Stimulated activated CD4-positive, alpha-beta T cell treated with anti-CD3 and anti-CD28 coated beads, TNF-alpha, amount 100 ng/mL, for 1 hour (primary cell): ENCODE measurements around the gene PLCL1.

Experiments
- DNase-seq, 3 donors: peaks; one replicate each; pipeline ENCODE4 v3.0.0-alpha.2; 2020; ENCODE audit warnings: low read depth in 3 of 3, low spot score in 1 of 3

PLCL1 gene

DNA sequence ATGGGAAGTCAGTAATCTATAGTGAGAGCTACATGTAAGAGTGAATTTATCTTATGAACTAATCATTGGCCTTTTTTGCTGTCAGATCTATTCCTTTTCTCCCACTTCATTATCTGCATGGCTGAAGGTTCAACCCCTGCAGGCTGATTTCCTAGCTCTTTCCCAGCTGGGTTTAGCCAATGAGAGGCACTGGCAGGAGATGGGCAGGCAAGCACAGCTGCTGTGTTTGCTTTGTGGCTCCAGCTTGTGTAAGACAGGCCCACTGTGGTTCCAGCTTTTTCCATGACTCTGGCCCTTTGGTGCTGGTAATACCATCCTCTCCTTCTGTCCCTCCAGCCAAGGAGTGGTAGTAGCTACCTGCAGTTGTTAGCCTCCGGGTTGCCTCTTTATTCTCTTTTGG is 248.8 kb downstream of the PLCL1 start:
- DNase-seq = no peak

DNA sequence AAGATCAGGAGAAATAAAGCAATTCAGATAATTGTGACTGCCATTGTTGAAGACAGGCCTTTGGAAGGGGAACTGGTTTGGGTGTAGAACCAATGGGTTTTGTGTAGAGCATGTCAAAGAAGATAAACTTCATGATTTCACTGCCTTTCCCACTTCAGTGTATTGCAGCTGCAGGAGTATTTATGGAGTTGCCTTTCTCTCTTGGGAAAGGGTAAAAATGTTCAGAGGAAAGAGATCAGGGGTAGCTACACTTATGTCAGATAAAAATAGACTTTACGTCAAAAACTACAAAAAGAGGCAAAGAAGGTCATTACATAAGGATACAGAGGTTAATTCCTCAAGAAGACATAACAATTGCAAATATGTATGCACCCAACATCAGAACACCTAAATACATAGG is 249.4 kb downstream of the PLCL1 start:
- no peak for DNase-seq

DNA sequence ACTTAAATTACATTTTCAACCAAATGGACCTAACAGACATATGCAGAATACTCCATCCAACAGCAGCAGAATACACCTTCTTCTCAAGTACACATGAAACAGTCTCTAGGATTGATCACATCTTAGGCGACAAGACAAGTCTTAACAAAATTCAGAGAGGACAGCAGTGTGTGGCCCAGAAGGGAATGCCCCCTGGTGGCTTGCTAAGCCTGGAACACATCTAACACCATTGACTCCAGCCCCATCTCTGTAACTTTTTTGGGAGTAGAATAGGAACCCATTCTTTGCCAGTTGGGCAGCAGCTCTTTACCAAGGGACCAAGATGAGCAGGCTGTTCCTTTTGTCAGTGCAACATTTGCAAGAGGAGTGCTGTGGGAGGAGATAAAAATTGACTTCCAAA is 249.9 kb downstream of the PLCL1 start:
- peak in 2 of 3 donors; percentile 2 to 22 for DNase-seq

DNA sequence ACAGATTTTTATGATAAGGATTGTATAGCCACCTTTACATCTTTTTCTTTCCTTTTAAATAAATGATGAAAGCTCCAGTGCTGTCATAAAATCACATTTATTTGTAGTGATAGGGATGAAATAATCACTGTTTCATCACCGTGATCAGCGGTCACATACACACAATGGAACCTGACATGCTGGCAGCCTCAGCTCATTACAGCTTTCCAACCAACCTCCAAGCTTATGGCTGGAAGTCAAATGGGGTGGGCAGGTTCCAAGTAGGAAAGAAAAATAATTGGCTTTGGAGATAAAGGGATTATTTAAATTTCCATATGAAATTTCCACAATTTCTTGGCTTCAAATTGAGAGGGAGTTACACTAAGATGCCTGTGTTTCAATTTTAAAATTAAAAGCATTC is 251.3 kb downstream of the PLCL1 start:
- no peak for DNase-seq

DNA sequence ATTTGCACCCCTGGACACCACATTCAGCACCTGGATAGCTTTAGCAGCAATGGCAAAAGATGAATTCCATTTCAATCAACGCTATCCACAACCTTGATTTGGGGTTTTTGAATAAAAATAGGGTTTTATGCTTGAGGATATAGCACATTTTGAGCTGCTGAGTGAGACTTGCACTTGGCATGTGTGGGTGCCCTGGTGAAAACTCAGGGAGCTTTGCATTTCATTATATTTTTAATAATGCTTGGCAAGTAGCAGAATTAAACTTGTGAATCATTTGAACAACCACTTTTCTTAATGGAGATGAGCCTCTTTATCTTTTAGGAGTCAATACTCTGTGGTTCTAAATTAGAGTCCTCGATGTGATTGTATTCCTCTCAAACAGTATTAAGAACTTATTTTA is 252.4 kb downstream of the PLCL1 start:
- DNase-seq = no peak

DNA sequence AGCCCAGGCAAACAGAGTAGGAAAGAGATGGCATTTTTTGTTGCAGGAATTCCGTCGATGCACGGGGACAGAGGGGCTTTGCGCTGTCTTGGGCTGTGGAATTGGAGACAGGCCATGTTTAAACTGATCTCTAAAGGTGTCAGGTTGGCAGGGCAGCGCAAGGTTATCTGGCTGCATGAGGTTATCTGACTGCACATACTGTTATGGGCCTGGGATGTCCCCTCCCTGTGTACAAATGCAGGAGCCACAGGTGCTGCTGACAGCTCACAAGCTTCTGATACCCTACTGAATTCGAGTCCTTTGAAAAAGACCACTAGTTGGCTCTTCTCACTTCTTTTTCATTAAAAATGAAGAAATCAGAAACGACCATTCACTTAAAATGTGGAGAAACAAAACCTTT is 255.4 kb downstream of the PLCL1 start:
- no peak for DNase-seq

DNA sequence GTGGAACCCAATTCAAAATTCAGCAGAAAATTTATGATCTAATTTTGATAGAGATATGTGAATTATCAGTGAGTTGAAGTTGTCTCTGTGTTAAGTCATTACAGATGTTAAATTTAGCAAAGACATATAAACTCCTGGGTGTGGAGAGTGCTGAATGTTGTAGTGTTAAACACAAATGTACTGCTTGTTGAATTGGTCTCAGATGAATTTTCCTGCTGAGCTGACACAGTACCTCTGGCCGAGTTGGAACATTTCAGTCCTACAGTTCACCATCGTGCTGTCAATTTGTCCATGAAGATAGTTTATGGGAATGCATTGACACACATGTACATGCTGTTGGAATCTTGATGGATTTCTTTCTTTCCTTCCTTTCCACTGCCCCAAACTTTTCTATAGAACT is 255.9 kb downstream of the PLCL1 start:
- DNase-seq = no peak

DNA sequence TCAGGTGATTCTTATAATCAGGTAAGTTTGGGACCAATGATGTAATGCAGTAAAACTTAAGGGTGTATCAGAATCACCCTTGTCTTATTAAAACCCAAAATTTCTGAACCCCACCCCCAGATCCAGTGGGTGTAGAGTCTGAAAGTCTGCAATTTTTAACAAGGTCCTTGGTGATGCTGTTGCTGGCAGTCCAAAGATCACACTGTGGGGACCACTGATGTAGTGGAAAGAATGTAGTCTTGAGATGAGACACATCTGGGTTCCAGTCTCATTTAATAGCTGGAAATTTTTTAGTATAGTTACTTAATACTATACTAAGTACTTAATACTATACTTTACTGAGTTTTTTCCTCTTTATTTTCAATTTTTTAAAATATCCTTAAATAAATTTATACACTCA is 258.4 kb downstream of the PLCL1 start:
- DNase-seq = no peak

DNA sequence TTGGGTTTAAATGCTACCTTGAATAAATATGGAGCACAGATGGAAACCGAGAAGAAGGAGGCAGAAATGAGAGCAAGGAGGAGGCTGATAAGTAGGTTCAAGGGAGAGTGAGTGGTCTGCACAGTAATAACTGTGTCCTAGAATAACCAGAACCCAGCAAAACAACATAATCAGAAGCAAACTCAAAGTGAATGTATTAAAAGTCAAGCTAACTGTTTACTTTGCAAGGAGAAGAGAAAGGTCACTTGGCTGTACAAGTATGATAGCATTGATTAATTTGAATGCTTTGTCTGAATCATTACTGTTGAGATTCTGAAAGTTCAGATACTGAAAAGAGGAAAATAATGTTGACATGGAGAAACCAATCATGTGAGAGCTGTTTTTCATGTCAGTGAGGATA is 258.8 kb downstream of the PLCL1 start:
- no peak for DNase-seq

DNA sequence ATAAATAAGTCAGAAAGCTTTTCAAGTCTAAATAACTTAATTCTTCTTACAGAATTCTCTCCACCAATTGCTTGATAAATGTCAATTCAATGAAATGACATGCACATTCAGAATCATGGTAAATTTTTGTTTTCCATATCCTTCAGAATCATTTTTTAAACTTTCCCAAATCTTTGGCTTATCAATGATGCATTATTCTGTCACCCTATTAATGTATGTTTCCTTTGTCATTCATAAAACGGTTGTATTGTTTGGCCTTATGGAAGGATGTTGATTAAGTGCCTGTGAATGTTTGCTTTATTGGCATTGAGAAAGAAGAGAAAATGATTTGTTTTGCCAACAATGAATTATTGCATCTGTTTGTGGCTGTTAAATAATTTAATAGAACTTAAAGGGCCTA is 260.9 kb downstream of the PLCL1 start:
- no peak for DNase-seq

DNA sequence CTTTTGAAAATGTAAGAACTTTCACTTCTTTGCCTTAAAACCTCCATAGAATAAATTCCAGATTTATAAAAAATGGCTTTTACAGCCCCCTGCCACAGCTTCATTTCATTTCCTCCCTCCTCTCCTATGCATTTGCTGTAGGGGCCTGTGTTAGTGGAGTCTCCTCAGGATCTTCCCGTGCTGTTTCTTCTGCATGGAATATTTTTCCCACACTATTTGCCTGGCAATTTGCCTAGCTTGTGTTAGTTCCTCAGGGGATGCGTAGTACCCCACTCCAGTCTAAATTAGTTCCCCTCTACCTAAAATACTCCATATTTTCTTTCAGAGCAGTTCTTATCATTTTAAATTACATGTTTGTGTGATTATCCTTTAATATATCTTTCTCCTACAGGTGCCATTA is 262.2 kb downstream of the PLCL1 start:
- no peak for DNase-seq

DNA sequence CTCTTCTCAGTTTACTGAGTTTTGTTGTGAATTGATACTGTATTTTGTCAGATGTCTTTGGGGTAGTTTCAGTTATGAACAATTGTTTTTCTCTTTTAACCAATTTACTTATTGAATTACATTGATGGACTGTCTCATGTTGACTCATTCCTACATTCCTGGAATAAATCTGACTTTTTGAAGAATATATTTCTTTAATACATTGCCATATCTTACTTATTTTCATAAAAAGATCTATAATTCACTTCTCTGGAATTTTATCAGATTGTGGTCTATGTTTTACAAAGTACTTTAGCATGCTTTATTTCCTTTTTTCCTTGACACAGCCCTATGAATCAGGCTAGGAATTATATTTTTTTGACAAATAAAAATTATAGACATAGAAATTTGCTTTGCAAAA is 268.3 kb downstream of the PLCL1 start:
- DNase-seq = no peak

DNA sequence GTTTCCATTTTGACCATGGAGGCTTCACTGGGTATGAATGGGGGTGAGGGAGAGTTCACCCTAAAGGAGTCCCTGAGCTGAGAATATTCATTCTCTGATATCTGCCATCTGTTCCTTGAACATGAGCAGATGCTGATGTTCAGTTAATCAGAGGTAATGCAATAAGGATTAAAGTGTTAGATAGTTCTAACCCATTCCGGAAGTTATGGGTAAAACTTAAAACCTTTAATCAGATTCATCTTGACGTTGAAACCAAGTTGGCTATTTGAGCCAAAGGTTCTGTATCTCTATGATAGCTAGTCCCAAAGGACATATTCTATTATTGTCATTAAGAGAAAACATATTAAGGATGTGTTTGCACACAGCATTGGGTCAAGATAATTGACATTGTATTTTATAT is 268.9 kb downstream of the PLCL1 start:
- no peak for DNase-seq

DNA sequence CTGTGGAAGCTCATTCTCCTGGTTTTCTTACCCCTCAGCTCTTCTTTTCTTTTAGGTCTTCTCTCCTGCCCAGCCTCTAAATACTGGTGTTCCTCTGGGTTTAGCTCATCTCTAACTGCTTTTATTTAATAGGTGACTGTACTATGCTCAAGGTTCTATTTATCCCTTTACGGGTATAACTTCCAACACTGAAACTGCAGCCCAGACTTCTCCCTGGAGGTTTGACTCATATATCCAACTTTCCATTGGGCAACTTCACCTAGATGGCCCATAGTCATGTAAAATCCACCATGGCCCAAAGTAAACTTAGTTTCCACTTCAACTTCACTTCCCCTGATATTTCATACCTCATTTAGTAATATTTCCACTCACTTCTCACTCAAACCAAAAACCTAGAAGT is 273.1 kb downstream of the PLCL1 start:
- no peak for DNase-seq

DNA sequence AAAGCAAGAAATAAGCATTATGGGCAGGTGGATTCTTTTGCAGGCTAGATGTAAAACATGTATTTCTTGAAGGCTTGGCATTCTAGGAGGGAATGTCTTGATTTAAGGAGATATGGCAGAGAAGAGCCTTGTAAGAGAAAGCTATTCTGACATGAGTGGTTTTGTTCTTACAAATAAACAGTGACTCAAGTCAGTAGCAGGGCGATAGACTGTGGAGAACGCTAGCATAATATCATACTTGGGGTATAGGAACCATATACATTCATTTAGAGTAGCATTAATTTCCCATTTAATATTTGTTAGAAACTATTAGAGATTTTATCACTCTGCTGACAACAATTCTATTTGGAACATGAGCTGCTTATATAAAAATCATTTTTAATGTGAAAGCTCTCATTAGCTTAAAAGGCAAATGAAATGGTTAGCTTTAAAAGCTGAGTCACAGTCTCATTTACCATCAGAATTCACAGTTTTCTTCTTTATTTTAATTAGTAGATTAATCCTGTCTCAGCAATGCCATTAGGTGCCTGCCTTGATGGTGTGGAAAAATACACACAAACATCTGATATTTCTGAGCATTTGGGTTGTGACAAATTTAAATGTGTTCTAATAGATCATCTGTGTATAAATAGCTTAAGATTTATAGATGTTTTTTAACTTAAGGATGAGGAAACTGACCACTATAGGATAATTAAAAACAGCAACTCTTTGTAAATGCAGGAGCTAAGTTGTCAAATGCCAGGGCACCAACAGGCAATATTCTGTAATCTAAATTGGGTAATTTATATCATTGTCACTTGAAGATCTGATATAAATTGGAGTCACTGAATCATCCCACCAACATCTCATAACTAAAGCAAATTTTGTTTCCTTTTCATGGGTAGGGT is 276.7 kb downstream of the PLCL1 start:
- DNase-seq = no peak

DNA sequence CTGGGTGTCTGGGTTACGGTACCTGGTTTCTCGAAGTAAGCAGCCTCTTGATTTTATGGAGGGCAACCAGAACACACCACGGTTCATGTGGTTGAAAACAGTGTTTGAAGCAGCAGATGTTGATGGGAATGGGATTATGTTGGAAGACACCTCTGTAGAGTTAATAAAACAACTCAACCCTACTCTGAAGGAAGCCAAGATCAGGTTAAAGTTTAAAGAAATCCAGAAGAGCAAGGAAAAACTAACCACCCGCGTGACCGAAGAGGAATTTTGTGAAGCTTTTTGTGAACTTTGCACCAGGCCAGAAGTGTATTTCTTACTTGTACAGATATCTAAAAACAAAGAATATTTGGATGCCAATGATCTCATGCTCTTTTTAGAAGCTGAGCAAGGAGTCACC is 279.8 kb downstream of the PLCL1 start:
- DNase-seq = no peak

DNA sequence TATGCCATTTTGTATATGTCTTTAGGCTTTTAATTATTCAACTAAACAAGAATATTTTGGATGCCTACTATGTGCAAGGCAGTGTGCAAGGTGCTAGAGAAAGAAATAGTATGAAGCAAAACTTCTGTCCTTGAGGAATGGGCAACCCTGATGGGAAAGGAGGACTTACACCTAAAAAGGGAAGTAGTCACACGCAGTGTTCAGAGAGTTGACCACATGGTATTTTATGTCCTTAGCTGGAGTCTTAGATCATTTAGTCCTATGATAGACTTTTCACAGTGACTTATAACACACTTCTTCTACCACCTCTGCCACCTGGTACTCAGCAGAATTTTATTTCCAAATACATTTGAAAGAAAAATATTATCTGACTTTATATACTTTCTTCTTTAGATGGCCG is 291.6 kb downstream of the PLCL1 start:
- no peak for DNase-seq

DNA sequence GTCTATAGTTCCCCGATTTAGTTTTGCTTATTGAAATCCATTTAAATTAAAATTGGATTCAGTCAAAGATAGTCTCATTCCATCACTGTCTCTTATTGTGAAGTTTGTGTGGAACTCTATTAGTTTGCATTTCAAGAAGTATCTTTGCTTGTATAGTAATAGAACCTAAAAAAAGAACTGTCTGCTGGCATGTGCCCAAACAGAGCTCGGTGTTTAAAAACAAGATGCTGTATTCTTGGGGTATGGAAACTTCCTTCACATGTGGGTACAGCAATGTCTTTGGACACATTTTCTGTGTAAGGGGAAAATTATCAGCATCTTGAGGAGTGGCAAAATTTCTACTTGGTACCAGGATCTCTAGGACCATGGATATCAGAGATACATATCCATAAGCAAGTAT is 292.6 kb downstream of the PLCL1 start:
- no peak for DNase-seq

DNA sequence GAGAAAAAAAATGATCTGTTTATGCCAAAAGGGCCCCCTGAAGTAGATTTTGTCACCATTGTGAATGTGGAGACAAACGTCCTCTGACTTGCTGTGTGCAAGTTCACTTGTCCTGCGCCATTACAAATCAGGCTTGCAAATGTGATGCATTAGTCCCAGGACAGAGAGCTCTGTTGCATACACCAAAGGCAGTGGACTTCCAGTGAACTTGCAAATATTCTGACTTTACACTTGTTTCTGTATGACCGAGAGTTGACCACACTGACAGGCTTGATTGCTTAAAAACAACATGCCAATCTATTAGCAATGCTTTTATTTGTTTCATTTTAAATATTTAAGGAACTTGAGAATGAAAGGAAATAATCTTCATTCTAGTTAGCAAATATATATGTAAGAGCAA is 293.2 kb downstream of the PLCL1 start:
- no peak for DNase-seq

DNA sequence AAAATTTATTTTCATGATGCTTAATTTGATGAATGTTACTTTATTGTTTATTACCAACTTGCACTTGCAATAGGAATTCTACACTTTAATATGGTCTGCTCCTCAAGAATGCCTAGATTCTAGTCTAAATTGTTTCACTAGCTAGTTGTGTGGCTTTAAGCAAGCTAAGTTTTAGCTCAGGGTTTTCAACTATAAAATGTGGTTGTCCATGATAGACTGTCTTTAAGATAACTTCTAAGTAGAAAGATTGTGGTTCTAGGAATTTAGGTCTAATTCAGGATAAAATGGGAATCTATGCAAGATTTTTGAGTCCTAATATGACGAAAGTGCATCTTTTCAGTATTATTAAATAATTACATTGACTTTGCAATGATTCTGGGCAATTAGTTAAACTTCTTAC is 294.0 kb downstream of the PLCL1 start:
- DNase-seq = no peak

DNA sequence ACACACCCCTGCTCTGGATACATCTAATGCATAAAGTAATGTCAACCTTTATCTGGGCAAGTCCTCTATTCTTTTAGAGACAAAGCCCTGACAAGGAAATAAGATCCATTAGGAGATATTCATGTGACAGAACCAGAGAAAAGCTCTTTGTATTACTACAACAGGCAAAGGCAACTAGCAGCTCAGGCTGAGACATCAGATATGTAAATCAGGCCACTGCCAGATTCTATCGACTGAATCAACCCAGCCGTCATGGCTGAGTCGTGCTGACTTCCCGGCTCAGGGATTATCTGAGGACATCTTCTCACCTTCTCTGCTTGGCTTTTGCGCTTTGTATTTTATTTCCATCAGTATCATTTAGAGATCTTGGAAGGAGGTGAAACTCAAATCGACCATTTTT is 294.5 kb downstream of the PLCL1 start:
- DNase-seq = no peak

DNA sequence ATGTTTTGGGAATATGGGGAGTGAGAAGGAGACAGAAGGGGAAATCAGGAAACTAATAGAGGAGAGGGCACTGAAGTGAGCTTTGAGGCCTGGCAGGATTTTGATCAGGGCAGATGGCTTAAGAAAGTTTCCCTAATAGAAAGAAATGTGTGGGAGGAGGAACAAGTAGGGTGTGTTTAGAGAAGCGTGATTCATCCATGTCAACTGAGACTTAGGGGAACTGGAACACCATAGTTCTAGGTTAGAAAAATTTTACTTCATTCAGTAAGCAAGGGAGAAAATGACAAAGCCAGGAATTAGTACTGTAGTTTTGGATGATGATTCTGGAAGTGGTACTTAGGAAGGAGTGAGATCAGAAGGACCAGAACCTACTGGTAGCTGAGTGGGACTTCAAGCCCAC is 296.0 kb downstream of the PLCL1 start:
- DNase-seq = no peak

DNA sequence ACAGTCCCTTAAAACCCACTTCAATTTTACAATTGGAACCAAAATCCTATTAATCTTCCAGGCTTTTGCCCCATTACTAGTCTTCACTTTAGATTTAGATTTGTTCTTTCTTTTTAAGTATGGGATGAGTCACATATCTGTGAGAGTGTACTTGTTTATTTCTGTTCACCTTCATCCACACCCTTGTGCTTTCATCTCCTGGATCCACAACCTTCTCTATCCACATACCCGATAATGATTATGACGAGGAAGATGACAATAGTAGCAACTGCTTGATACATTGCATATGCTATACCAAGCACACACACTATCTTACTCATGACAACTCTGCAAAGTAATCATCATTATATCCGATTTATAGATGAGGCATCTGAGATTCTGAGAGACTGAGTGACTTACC is 297.3 kb downstream of the PLCL1 start:
- DNase-seq = no peak
